Thyroid gland (tissue), 4 donors: ENCODE measurements around the gene COX6A1.

ENCODE experiments used
- CTCF ChIP-seq, 6 experiments: fragments of 200-600 bp in 3 of 6; fragments of 450-650 bp in 3 of 6; sonication (generic) in 3 of 6; IDR thresholded peaks; one replicate each; pipeline ENCODE4 v1.5.1; 2016 to 2019; ENCODE audit warnings: antibody characterized with exemption in 6 of 6, mild to moderate bottlenecking in 2 of 6, inconsistent platforms in 1 of 6, moderate library complexity in 1 of 6
- POLR2A ChIP-seq, 2 donors: fragments of 450-650 bp; IDR thresholded peaks; one replicate each; pipeline ENCODE4 v1.6.1; 2017; ENCODE audit warnings: antibody characterized with exemption in 2 of 2, mild to moderate bottlenecking in 2 of 2, moderate library complexity in 1 of 2

GRCh38 chr12:120444676-120445075 is 6.8 kb downstream of the COX6A1 start:
- no peak for TF ChIP-seq CTCF (IDR thresholded peaks at IDR 0.05)
- TF ChIP-seq POLR2A (IDR thresholded peaks at IDR 0.05) = no peak
